NK-92 treated with Interleukin-12 subunit alpha and Interleukin-12 subunit beta, amount 100 ng/mL, for 24 hours (cell line): ENCODE measurements around the gene PCED1B.
"Not testable (repeated sequence)": the region's sequence is repeated elsewhere in the genome, so short reads cannot be mapped to it uniquely, and the experiment has no call there.

Source experiments
- DNase-seq: peaks from one replicate; lab custom pipeline; 2025; lab: John Stamatoyannopoulos, UW

The PCED1B gene

GRCh38 chr12:47091009-47091408 is 11.6 kb downstream of the PCED1B start:
- DNase-seq: no peak

- no peak for DNase-seq
These were observed 15.4 kb downstream of the PCED1B start for GRCh38 chr12:47094804-47095203.

DNA sequence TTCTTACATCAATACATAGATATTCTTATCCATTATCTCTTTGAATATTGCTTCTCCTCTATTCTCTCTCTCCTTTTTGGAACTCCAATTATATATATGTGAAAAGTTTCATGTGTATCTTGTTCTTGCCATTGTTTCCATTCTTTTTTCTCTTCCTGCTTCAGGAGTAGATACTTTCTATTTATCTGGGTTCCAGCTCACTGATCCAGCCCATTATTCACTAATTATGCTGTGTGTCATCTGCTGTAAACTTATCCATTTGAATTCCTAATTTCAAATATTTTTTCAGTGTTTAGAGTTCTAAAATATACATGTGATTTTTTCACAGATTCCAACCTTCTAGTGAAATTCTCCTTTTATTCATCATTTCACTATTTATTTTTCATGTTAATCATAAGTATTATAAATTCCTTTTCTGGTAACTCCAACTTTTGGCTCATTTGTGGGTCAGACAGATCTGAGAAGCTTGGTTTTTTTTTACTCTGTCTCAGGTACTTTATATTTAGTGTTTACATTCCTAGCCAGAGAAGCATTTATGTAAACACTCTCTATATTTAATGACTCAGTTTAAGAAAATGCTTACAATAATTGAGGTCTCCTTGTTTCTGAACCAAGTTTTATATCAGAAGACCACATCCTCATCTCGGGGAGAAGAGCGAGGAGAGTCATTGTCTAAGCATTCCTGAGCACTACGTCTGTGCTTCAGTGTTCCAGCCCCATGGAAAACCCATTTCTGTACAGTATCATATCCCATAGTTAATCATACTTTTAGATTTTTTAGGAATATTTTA is 16.2 kb downstream of the PCED1B start:
- no peak for DNase-seq

GRCh38 chr12:47097276-47097896 is 18.0 kb downstream of the PCED1B start:
- DNase-seq: no peak

DNA sequence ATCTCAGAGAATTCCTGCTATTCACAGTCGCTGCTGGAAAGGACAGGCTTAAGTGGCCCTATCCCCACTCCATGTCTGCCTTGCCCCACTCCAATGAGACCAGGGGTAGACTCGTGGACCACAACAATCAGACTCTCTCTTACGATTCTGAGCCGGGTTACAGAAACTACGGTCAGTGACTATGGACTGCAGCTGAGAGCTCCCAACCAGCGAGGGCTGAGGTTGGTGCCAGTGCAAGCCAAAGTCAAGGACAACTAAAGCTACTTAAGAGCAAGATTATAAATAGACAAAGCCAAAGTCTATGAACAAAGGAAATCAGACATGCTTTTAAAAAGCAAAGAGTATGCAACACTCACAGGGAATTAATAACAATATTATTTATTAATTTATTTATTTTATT is 18.7 kb downstream of the PCED1B start:
- DNase-seq: no peak

GRCh38 chr12:47099610-47100009 is 20.2 kb downstream of the PCED1B start:
- no peak for DNase-seq

- DNase-seq: no peak
These were observed 20.7 kb downstream of the PCED1B start for GRCh38 chr12:47100160-47100559.

GRCh38 chr12:47102406-47102805 is 23.0 kb downstream of the PCED1B start:
- DNase-seq: no peak

DNA sequence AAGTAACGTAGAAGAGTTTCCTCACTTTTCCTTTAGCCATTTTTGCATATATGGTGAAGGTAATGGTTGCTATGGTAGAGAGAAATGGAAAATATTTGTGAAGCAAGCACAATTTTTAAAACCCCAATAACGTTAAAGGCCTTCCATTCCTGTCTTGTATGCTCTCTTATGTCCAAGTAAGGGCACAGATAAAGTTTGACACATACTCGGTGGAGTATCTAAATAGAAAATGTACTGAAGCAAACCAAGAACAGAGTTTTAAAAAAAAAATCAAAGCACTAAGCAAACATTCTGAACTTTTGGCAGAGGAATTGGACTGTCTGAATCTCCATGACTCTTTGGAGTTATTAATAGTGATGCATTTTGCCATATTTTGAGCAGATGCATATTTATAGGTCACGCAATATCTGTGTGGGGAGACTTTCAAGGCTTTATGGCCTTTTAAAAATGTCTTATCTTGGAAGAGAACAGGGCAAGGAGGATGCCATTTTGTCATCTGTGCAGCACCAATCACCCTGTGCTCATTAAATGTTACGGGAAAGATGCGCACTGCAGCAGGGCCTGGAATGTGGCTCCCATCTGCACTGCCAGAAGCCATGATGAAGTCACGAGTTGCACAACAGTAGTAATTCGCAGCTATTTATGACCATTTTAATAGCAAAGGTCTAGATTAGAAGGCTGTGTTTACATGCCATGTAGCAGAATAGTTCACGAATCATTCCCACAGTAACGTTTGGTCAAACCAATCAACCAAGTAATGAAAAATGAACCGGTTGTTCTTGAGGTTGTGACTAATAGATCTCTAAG is 23.6 kb downstream of the PCED1B start:
- no peak for DNase-seq

GRCh38 chr12:47105914-47106674 is 26.7 kb downstream of the PCED1B start:
- DNase-seq: no peak

- DNase-seq: no peak
These were observed 28.0 kb downstream of the PCED1B start for GRCh38 chr12:47107446-47107845.

DNA sequence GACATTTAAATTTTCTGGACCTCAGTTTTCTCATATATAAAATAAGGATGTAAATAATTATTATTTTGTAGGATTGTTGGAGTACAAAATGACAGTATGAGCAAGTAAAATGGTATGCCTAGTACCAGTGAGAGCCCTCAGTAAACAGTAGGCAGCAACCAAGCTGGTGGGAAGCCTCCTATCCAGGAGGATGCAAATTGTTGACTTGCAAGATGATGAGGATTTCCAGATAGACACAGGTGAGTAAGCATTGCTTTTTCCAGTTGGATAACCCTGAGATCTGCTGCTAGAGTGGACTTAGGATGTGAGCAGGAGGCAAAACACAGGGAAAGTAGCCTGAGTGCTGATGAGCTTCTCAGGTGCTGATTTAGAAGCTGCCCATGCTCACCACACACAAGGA is 28.5 kb downstream of the PCED1B start:
- DNase-seq: no peak

DNA sequence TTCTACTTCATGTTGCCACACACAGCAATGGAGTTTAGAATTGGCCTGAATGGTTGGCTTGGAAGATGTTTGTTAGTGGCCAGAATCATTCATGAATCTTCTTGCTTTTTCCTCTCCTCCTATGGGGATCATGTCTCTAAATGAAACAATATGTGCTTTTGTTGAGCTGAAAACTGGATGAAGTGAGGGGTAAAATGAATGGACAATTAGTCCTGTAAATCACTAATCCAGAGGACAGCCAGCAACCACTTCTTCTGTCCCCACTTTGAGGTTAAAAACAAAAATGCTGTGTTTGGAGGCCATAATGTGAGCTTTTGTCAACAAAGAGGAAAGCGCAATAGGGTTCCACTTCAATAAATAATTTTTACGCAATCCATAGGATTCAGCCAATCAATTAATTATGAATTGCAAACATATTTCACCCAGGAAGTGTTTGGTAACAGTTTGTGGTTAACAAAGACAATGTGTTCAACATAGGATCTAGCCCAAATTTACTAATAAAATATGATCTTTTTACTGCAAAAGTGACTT is 30.7 kb downstream of the PCED1B start:
- DNase-seq: no peak

DNA sequence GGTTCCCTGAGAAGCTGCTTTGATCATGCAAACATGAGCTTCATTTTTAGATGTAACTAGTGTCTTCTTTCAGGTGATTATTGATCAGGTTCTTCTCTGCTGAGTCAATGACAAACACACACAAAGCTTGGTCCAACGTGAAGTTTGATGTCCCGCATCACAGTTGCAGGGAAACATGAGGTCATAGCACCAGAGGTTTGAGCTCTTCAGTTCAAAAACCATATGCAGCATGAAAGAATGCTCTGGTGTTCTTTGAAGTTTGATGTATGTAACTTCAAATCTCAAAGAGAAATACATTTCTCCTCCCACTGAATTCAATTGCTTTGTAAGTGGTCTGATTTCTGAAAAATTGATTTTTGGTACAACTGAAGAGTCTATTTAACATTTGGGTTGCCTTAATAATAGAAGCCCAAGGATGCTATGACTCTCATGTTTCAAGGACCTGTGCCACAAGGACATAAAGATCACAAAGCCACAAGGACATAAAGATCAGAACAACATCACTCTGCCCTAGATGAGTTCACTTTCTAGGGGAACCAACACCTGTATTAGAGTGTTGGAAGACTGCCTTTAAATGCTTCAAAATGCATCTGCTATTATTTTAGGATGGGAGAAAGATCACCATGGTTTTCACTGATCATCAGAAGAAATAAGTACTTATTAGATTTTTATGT is 31.4 kb downstream of the PCED1B start:
- DNase-seq: no peak

GRCh38 chr12:47111392-47111778 is 32.0 kb downstream of the PCED1B start:
- DNase-seq: no peak

DNA sequence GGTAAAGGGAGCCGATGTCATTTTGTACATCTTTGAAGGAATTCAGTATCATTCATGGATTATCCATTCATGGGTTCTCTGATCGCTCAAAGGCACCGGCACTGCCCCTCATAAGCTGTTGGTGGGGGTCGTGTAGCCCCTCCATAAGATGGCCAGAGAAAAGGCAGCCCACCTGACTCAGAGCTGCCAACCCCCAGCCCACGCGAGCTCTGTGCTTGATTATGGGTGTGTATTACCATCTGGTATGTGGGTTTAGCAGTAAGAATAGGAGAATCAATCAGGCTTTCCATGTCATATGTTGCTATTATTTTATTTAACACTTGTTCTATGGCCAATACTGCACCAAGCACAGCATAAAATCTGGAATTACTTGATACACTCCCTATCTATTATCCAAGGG is 32.4 kb downstream of the PCED1B start:
- DNase-seq: no peak

GRCh38 chr12:47112679-47113078 is 33.3 kb downstream of the PCED1B start:
- DNase-seq: no peak

DNA sequence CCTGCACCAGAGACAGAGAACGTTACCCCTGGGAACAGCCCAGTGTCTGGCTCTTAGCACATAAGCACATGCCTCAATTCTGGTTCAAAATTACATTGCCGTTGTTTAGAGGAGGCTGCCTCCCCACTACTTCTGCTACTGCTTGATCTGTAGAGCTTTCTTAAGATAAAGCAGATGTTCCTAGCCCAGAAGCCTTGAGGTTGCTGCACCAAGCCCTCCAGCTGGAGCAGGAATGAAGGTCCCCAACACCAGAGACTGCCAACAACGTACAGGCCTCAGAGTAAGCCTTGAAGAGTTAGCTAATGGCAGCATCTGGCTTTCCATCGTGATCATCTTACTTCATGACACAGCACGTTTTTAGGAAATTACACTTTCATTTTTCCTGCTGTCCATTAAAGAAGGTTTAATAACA is 35.1 kb downstream of the PCED1B start:
- no peak for DNase-seq

DNA sequence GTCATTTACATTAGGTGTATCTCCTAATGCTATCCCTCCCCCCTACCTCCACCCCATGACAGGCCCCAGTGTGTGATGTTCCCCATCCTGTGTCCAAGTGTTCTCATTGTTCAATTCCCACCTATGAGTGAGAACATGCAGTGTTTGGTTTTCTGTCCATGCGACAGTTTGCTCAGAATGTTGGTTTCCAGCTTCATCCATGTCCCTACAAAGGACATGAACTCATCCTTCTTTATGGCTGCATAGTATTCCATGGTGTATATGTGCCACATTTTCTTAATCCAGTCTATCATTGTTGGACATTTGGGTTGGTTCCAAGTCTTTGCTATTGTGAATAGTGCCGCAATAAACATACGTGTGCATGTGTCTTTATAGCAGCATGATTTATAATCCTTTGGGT is 37.9 kb downstream of the PCED1B start:
- DNase-seq: not testable (repeated sequence)

DNA sequence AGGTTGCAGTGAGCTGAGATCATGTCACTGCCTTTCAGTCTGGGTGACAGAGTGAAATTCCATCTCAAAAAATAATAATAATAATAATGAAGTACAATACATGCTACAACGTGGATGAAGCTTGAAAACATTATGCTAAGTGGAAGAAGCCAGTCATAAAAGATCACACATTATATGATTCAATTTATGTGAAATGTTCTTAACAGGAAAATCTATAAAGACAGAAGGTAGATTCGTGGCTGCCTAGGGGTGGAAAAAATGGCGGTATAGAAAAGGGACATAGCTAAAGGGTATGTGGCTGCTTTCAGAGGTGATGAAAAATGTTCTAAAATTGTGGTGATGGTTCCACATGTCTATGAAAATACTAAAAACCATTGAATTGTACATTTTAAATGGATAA is 41.3 kb downstream of the PCED1B start:
- no peak for DNase-seq

GRCh38 chr12:47121146-47121545 is 41.7 kb downstream of the PCED1B start:
- no peak for DNase-seq
